HL-60 (cell line): ENCODE results near the gene FAM98C.

Source experiments
- DNase-seq, 2 experiments: peaks; one replicate each; pipeline ENCODE4 v3.0.0-alpha.2; 2010 to 2020; ENCODE audit warnings: low read depth in 1 of 2, low spot score in 1 of 2
- H3K27ac ChIP-seq: fragments of 250-450 bp; sonication (Bioruptor Pico); replicated peaks from 2 replicates; pipeline ENCODE4 v1.5.1; 2020; ENCODE audit warnings: mild to moderate bottlenecking, moderate library complexity
- H3K27me3 ChIP-seq: fragments of 250-450 bp; sonication (Bioruptor Pico); 2 replicates; pipeline ENCODE4 v1.5.1; 2021; ENCODE audit warnings: mild to moderate bottlenecking, moderate library complexity; ENCODE audit not compliant: insufficient read depth, poor library complexity, severe bottlenecking
- H3K4me3 ChIP-seq: replicated peaks from 2 replicates; pipeline ENCODE4 v1.5.1; 2011; ENCODE audit warnings: mild to moderate bottlenecking, control low read depth, low read length; ENCODE audit not compliant: insufficient read depth
- GABPA ChIP-seq: IDR thresholded peaks from 2 replicates; pipeline ENCODE4 v1.6.1; 2012; ENCODE audit warnings: low read depth
- POLR2AphosphoS5 ChIP-seq: IDR thresholded peaks from 2 replicates; pipeline ENCODE4 v1.6.1; 2012; ENCODE audit warnings: low read depth
- SPI1 ChIP-seq: IDR thresholded peaks from 2 replicates; pipeline ENCODE4 v1.6.1; 2012; ENCODE audit warnings: low read depth, mild to moderate bottlenecking, borderline replicate concordance
- TF ChIP-seq, protein P1 (sequence below): IDR thresholded peaks from 2 replicates; pipeline ENCODE4 v1.6.1; 2012; ENCODE audit warnings: low read depth; ENCODE audit not compliant: insufficient replicate concordance
- TF ChIP-seq, protein P2 (sequence below): IDR thresholded peaks from one replicate; pipeline ENCODE4 v1.5.1; 2011; ENCODE audit warnings: low read length, control low read depth, inconsistent platforms; ENCODE audit not compliant: insufficient read depth

Gene FAM98C

DNA sequence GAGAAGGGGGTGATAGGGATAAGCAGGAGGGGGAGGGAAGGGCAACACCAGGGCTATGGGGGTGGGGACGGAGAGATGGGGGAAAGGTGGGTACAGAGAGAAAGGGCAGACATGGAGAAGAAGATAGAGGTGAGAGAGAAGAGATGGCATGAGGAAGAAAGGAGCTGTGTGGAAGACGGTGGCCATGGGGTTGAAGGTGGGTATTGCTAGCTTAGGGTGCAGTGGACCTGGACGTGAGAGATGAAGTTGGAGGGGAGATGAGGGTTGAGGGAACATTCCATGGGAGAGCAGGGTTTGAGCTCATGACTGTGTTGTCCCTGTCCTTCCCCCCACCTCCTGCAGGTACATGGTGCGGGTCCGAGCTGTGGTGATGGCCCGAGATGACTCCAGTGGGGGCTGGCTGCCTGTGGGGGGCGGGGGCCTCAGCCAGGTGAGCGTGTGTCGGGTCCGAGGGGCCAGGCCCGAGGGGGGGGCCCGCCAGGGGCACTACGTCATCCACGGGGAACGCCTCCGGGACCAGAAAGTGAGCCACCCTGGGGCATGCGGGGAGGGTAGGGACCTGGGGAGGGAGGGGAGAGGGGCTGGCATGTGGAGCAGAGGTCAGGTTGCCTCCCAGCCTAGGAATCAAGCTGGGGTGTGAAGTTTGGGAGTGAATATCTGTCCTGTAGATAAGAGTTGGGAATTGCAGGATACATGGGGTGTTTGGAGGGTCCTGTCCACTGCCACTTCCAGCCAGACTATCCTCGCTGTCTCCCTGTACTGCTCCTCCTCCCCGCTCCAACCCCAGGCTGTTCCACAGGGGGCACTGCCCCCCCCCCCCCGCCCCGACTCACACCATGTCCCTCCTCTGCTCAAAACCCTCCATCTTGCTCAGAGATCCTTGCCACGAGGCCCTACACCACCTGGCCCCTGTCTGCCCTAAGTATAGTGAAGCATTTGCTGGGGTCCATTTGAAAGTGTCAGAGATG lies 12.7 kb upstream of the FAM98C start:
- no peak for DNase-seq
- no peak overlapping the region for H3K27ac ChIP-seq
- H3K27me3 ChIP-seq = peaks cover 26% of the 10 kb centered on the region
- no peak overlapping the region for H3K4me3 ChIP-seq
- TF ChIP-seq, protein P1, sequence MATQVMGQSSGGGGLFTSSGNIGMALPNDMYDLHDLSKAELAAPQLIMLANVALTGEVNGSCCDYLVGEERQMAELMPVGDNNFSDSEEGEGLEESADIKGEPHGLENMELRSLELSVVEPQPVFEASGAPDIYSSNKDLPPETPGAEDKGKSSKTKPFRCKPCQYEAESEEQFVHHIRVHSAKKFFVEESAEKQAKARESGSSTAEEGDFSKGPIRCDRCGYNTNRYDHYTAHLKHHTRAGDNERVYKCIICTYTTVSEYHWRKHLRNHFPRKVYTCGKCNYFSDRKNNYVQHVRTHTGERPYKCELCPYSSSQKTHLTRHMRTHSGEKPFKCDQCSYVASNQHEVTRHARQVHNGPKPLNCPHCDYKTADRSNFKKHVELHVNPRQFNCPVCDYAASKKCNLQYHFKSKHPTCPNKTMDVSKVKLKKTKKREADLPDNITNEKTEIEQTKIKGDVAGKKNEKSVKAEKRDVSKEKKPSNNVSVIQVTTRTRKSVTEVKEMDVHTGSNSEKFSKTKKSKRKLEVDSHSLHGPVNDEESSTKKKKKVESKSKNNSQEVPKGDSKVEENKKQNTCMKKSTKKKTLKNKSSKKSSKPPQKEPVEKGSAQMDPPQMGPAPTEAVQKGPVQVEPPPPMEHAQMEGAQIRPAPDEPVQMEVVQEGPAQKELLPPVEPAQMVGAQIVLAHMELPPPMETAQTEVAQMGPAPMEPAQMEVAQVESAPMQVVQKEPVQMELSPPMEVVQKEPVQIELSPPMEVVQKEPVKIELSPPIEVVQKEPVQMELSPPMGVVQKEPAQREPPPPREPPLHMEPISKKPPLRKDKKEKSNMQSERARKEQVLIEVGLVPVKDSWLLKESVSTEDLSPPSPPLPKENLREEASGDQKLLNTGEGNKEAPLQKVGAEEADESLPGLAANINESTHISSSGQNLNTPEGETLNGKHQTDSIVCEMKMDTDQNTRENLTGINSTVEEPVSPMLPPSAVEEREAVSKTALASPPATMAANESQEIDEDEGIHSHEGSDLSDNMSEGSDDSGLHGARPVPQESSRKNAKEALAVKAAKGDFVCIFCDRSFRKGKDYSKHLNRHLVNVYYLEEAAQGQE = no peak
- TF ChIP-seq, protein P2, sequence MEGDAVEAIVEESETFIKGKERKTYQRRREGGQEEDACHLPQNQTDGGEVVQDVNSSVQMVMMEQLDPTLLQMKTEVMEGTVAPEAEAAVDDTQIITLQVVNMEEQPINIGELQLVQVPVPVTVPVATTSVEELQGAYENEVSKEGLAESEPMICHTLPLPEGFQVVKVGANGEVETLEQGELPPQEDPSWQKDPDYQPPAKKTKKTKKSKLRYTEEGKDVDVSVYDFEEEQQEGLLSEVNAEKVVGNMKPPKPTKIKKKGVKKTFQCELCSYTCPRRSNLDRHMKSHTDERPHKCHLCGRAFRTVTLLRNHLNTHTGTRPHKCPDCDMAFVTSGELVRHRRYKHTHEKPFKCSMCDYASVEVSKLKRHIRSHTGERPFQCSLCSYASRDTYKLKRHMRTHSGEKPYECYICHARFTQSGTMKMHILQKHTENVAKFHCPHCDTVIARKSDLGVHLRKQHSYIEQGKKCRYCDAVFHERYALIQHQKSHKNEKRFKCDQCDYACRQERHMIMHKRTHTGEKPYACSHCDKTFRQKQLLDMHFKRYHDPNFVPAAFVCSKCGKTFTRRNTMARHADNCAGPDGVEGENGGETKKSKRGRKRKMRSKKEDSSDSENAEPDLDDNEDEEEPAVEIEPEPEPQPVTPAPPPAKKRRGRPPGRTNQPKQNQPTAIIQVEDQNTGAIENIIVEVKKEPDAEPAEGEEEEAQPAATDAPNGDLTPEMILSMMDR = no peak
- TF ChIP-seq GABPA = no peak
- no peak for TF ChIP-seq SPI1
- TF ChIP-seq POLR2AphosphoS5 = no peak

DNA sequence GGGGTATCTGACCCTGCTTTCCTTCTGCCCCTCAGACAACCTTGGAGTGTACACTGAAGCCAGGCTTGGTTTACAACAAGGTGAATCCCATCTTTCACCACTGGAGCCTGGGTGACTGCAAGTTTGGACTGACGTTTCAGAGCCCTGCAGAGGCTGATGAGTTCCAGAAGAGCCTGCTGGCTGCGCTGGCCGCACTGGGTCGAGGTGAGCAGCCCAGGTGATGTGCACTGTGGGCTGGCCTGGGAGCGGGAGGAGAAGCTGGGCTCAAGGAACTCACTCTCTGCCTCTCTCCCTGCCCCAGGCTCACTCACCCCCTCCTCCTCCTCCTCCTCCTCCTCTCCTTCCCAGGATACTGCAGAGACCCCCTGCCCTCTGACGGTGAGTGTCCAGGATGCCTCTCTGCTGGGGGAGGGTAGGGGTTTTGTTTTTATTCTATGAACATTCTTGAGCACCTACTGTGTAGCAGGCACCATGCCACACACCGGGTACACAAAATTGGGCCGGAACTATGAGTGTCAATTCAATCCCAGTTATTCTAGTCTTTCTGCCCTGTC lies 10.9 kb upstream of the FAM98C start:
- Histone ChIP-seq H3K27me3 (peaks cover 35% of the 10 kb centered on the region), H3K27ac (no peak overlapping the region), H3K4me3 (no peak overlapping the region)
- TF ChIP-seq, protein P1 = no peak
- TF ChIP-seq GABPA (no peak), POLR2AphosphoS5 (no peak), SPI1 (no peak)
- TF ChIP-seq, protein P2 = no peak
- no peak for DNase-seq

DNA sequence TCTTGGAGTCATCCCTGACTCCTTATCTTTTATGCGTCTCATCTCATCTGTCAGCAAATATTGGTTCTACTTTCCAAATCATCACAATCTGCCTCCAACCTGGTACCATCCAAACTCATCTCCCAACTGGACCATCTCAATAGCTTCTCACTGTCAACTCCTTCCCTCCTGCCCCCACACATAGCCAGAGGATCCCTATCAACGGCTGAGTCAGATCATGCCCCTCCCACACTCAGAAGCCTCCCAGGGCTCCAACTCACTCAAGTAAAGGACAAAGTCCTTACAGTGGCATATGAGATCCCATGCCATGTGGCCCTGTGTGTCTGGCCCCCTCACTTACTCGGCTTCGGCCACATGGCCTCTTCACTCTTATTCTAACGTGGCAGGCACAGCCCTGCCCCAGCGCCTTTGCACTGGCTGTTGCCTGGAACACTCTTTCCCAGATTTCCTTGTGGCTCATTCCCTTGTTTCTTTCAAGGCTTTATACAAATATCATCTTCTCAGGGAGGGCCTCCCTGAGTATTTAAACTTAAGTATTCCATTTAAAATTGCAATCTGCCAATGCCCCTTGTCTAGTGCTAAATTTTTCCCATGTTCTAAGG lies 10.1 kb upstream of the FAM98C start:
- Histone ChIP-seq H3K27me3 (peaks cover 38% of the 10 kb centered on the region), H3K27ac (no peak overlapping the region), H3K4me3 (no peak overlapping the region)
- no peak for TF ChIP-seq SPI1
- TF ChIP-seq GABPA = no peak
- TF ChIP-seq, protein P1 = no peak
- TF ChIP-seq, protein P2 = no peak
- no peak for TF ChIP-seq POLR2AphosphoS5
- DNase-seq = no peak
